GM23338 (cell line): Measurements from ENCODE around the gene MCCC1. TPM values are rescaled to one million over a fixed set of nuclear protein-coding genes. Genes with fewer than 3 reads are reported as not detected.

Experiments used
- ATAC-seq: fragments of 200-7000 bp; cut with Tn5 transposase; 3 replicates; pipeline ENCODE4 v1.9.1; 2020
- DNase-seq: peaks from one replicate; pipeline ENCODE4 v3.0.0-alpha.2; 2015; ENCODE audit warnings: low spot score
- H2AFZ ChIP-seq: fragments of 200-600 bp; sonication (generic); 2 replicates; pipeline ENCODE4 v1.8.0; 2016; ENCODE audit warnings: antibody characterized with exemption, mild to moderate bottlenecking, moderate library complexity
- H3F3A ChIP-seq: fragments of 200-600 bp; sonication (generic); replicated peaks from 2 replicates; pipeline ENCODE4 v1.8.0; 2017; ENCODE audit warnings: antibody characterized with exemption, mixed run types, low read depth
- H3K27ac ChIP-seq: fragments of 200-600 bp; sonication (generic); 2 replicates; pipeline ENCODE4 v1.6.1; 2016; ENCODE audit warnings: low read depth
- H3K27me3 ChIP-seq: fragments of 200-600 bp; sonication (generic); 2 replicates; pipeline ENCODE4 v1.8.0; 2016; ENCODE audit warnings: mild to moderate bottlenecking, mixed run types, moderate library complexity; ENCODE audit not compliant: insufficient read depth
- H3K36me3 ChIP-seq: fragments of 200-600 bp; sonication (generic); 2 replicates; pipeline ENCODE4 v1.8.0; 2016; ENCODE audit warnings: mild to moderate bottlenecking; ENCODE audit not compliant: insufficient read depth
- H3K4me1 ChIP-seq: fragments of 200-600 bp; sonication (generic); 2 replicates; pipeline ENCODE4 v1.8.0; 2016; ENCODE audit warnings: mild to moderate bottlenecking, moderate library complexity; ENCODE audit not compliant: insufficient read depth
- H3K4me2 ChIP-seq: fragments of 200-600 bp; sonication (generic); 2 replicates; pipeline ENCODE4 v1.7.1; 2017; ENCODE audit warnings: mixed run types
- H3K4me3 ChIP-seq: fragments of 200-600 bp; sonication (generic); 2 replicates; pipeline ENCODE4 v1.6.1; 2016; ENCODE audit warnings: mixed run types
- H3K79me2 ChIP-seq: fragments of 200-600 bp; sonication (generic); replicated peaks from 2 replicates; pipeline ENCODE4 v1.8.0; 2017; ENCODE audit warnings: mild to moderate bottlenecking; ENCODE audit not compliant: insufficient read depth
- H3K9me2 ChIP-seq: fragments of 200-600 bp; sonication (generic); 2 replicates; pipeline ENCODE4 v1.8.0; 2017; ENCODE audit not compliant: insufficient read depth
- H4K20me1 ChIP-seq: fragments of 200-600 bp; sonication (generic); replicated peaks from 2 replicates; pipeline ENCODE4 v1.8.0; 2017; ENCODE audit warnings: mild to moderate bottlenecking; ENCODE audit not compliant: insufficient read depth
- H3K27ac Mint-ChIP-seq: 2 replicates; pipeline ENCODE4 v1.8.0; 2020; ENCODE audit warnings: inconsistent platforms, mild to moderate bottlenecking, moderate library complexity, mixed read lengths
- H3K27me3 Mint-ChIP-seq: 3 replicates; pipeline ENCODE4 v1.8.0; 2022; ENCODE audit warnings: low read depth, mild to moderate bottlenecking, moderate library complexity, mixed read lengths, inconsistent platforms; ENCODE audit not compliant: insufficient read depth, poor library complexity
- H3K36me3 Mint-ChIP-seq: 3 replicates; pipeline ENCODE4 v1.8.0; 2021; ENCODE audit warnings: low read depth, mild to moderate bottlenecking, inconsistent platforms, moderate library complexity, mixed read lengths
- H3K4me1 Mint-ChIP-seq: 3 replicates; pipeline ENCODE4 v1.8.0; 2020; ENCODE audit warnings: mild to moderate bottlenecking, inconsistent platforms, mixed read lengths
- H3K4me3 Mint-ChIP-seq: 3 replicates; pipeline ENCODE4 v1.8.0; 2021; ENCODE audit warnings: moderate library complexity, mild to moderate bottlenecking, inconsistent platforms, mixed read lengths
- H3K9me3 Mint-ChIP-seq: 3 replicates; pipeline ENCODE4 v1.8.0; 2020; ENCODE audit warnings: moderate library complexity, mild to moderate bottlenecking, inconsistent platforms, mixed read lengths
- CREB1 ChIP-seq: fragments of 250-450 bp; sonication (Bioruptor Pico); IDR thresholded peaks from 2 replicates; pipeline ENCODE4 v1.5.0; 2020; ENCODE audit warnings: low read depth, mild to moderate bottlenecking, moderate library complexity
- EZH2 ChIP-seq: fragments of 200-600 bp; sonication (generic); IDR thresholded peaks from one replicate; pipeline ENCODE4 v1.8.0; 2017; ENCODE audit warnings: antibody characterized with exemption, mild to moderate bottlenecking, low read depth; ENCODE audit not compliant: unreplicated experiment
- EZH2phosphoT487 ChIP-seq: fragments of 200-600 bp; sonication (generic); IDR thresholded peaks from one replicate; pipeline ENCODE4 v1.8.1; 2018; ENCODE audit warnings: antibody characterized with exemption; ENCODE audit not compliant: unreplicated experiment
- JUNB ChIP-seq: IDR thresholded peaks from one replicate; pipeline ENCODE4 v1.6.1; 2016; ENCODE audit warnings: antibody characterized with exemption; ENCODE audit not compliant: unreplicated experiment
- NANOG ChIP-seq: IDR thresholded peaks from 2 replicates; pipeline ENCODE4 v1.6.1; 2016; ENCODE audit warnings: antibody characterized with exemption, borderline replicate concordance
- POLR2AphosphoS5 ChIP-seq: IDR thresholded peaks from 2 replicates; pipeline ENCODE4 v1.6.1; 2016; ENCODE audit warnings: antibody characterized with exemption, low read depth
- STAT1 ChIP-seq: IDR thresholded peaks from one replicate; pipeline ENCODE4 v1.6.1; 2016; ENCODE audit warnings: antibody characterized with exemption; ENCODE audit not compliant: unreplicated experiment
- ZNF114 ChIP-seq: fragments of 250-450 bp; sonication (Bioruptor Pico); IDR thresholded peaks from 2 replicates; pipeline ENCODE4 v1.5.0; 2020; ENCODE audit warnings: mild to moderate bottlenecking, moderate library complexity
- ZNF331 ChIP-seq: fragments of 250-450 bp; sonication (Bioruptor Pico); IDR thresholded peaks from 2 replicates; pipeline ENCODE4 v1.5.0; 2020; ENCODE audit warnings: low read depth, mild to moderate bottlenecking, moderate library complexity
- polyA plus RNA-seq: library from polyadenylated mRNA; unstranded; fragments of >200 nt; fragmentation: Nextera tagmentation; extraction: Ambion mirVana; gene quantifications from 2 replicates; pipeline ENCODE4 v1.2.1, GENCODE V29; 2016
- total RNA-seq: library from RNA; depleted of rRNA; stranded (reverse); fragments of >200 nt; shearing (Covaris generic); gene quantifications from 2 replicates; pipeline ENCODE4 v1.2.3, GENCODE V29; 2014
- TF ChIP-seq, protein P1 (sequence below): fragments of 250-450 bp; sonication (Bioruptor Pico); IDR thresholded peaks from 2 replicates; pipeline ENCODE4 v1.5.0; 2020; ENCODE audit warnings: mild to moderate bottlenecking, moderate library complexity
- TF ChIP-seq, protein P2 (sequence below), 2 experiments: fragments of 200-600 bp in 1 of 2; sonication (generic) in 1 of 2; conservative IDR thresholded peaks; 2 replicates each; pipeline versions ENCODE4 v1.5.1 to v1.6.1; 2016 to 2017; ENCODE audit warnings: antibody characterized with exemption in 2 of 2, low read depth in 2 of 2, mild to moderate bottlenecking in 2 of 2, moderate library complexity in 1 of 2
- TF ChIP-seq, protein P3 (sequence below): IDR thresholded peaks from 2 replicates; pipeline ENCODE4 v1.6.1; 2016; ENCODE audit warnings: antibody characterized with exemption

Gene MCCC1
- total and polyA plus RNA-seq, 2 experiments from 2014 or later: 20.2 to 24.2 TPM

DNA sequence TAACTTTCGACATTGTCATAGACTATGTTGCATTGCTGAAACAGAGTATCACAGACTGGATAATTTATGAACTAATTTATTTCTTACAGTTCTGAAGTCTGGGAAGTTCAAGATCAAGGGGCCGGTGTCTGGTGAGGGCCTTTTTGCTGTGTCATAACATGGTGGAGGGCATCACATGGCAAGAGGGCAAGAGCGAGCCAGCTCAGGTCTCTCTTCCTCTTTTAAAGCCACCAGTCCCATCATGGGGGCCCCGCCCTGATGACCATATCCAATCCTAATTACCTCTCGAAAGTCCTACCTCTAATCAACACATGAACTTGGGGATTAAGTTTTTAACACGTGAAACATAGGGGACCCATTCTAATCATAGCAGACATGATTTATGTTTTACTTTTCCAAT lies 85.4 kb downstream of the MCCC1 start:
- H3K9me2 ChIP-seq: no peaks in the 10 kb centered on the region
- ATAC-seq: no peak
- no peaks in the 10 kb centered on the region for H3K79me2 ChIP-seq
- H3K4me3 Mint-ChIP-seq: no peak overlapping the region
- peak overlapping the region; percentile 32; the same call in 1 of the 2 replicates for H3K27ac ChIP-seq
- TF ChIP-seq POLR2AphosphoS5: no peak
- no peak for TF ChIP-seq NANOG
- H3K9me3 Mint-ChIP-seq: no peaks in the 10 kb centered on the region
- peaks cover 15% of the 10 kb centered on the region for H3K4me1 ChIP-seq
- no peaks in the 10 kb centered on the region for H3K27me3 Mint-ChIP-seq
- H3K4me2 ChIP-seq: no peak overlapping the region
- no peaks in the 10 kb centered on the region for H3F3A ChIP-seq
- peaks cover 24% of the 10 kb centered on the region for H3K36me3 Mint-ChIP-seq
- H3K27ac Mint-ChIP-seq: no peak overlapping the region
- H3K36me3 ChIP-seq: peaks cover 9% of the 10 kb centered on the region; the same call in 1 of the 2 replicates
- peaks cover 7% of the 10 kb centered on the region for H3K4me1 Mint-ChIP-seq
- no peak overlapping the region for H3K4me3 ChIP-seq
- H2AFZ ChIP-seq: no peak overlapping the region
- DNase-seq: no peak
- H3K27me3 ChIP-seq: no peaks in the 10 kb centered on the region
- no peaks in the 10 kb centered on the region for H4K20me1 ChIP-seq

DNA sequence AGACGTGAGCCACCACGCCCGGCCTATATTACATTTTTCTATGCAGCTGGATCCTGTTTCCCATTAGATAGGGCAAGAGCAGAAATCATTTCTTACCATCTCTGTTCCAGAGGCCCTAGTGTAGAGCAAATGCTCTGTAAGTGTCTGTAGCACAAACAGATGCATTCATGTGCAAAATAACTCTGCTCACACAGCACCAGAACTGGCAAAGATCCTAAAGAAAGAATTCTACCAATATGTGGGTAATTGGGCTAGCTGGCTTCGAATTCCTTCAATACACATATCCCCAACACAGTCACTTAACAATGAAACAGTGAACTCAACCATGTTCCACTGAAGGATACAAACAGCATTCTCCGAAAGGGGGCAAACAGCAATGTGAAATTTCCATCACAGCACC lies 86.2 kb downstream of the MCCC1 start:
- H3K9me3 Mint-ChIP-seq: no peaks in the 10 kb centered on the region
- Histone ChIP-seq H3F3A (no peaks in the 10 kb centered on the region), H2AFZ (no peak overlapping the region), H3K27me3 (no peaks in the 10 kb centered on the region), H3K4me1 (peaks cover 15% of the 10 kb centered on the region), H3K36me3 (peaks cover 9% of the 10 kb centered on the region; the same call in 1 of the 2 replicates), H4K20me1 (no peaks in the 10 kb centered on the region), H3K79me2 (no peaks in the 10 kb centered on the region), H3K27ac (peak overlapping the region; percentile 32; the same call in 1 of the 2 replicates), H3K4me2 (no peak overlapping the region), H3K4me3 (no peak overlapping the region), H3K9me2 (no peaks in the 10 kb centered on the region)
- no peaks in the 10 kb centered on the region for H3K27me3 Mint-ChIP-seq
- peak; percentile 12 for DNase-seq
- peaks cover 19% of the 10 kb centered on the region for H3K36me3 Mint-ChIP-seq
- peaks cover 7% of the 10 kb centered on the region for H3K4me1 Mint-ChIP-seq
- H3K27ac Mint-ChIP-seq: no peak overlapping the region
- peak; percentile 22; the same call in 2 of the 3 replicates for ATAC-seq
- no peak overlapping the region for H3K4me3 Mint-ChIP-seq
- no peak for TF ChIP-seq ZNF114 (CRISPR knock-in tag)
- no peak for TF ChIP-seq JUNB
- no peak for TF ChIP-seq CREB1 (CRISPR knock-in tag)
- no peak for TF ChIP-seq EZH2phosphoT487
- no peak for TF ChIP-seq STAT1
- TF ChIP-seq, protein P1, sequence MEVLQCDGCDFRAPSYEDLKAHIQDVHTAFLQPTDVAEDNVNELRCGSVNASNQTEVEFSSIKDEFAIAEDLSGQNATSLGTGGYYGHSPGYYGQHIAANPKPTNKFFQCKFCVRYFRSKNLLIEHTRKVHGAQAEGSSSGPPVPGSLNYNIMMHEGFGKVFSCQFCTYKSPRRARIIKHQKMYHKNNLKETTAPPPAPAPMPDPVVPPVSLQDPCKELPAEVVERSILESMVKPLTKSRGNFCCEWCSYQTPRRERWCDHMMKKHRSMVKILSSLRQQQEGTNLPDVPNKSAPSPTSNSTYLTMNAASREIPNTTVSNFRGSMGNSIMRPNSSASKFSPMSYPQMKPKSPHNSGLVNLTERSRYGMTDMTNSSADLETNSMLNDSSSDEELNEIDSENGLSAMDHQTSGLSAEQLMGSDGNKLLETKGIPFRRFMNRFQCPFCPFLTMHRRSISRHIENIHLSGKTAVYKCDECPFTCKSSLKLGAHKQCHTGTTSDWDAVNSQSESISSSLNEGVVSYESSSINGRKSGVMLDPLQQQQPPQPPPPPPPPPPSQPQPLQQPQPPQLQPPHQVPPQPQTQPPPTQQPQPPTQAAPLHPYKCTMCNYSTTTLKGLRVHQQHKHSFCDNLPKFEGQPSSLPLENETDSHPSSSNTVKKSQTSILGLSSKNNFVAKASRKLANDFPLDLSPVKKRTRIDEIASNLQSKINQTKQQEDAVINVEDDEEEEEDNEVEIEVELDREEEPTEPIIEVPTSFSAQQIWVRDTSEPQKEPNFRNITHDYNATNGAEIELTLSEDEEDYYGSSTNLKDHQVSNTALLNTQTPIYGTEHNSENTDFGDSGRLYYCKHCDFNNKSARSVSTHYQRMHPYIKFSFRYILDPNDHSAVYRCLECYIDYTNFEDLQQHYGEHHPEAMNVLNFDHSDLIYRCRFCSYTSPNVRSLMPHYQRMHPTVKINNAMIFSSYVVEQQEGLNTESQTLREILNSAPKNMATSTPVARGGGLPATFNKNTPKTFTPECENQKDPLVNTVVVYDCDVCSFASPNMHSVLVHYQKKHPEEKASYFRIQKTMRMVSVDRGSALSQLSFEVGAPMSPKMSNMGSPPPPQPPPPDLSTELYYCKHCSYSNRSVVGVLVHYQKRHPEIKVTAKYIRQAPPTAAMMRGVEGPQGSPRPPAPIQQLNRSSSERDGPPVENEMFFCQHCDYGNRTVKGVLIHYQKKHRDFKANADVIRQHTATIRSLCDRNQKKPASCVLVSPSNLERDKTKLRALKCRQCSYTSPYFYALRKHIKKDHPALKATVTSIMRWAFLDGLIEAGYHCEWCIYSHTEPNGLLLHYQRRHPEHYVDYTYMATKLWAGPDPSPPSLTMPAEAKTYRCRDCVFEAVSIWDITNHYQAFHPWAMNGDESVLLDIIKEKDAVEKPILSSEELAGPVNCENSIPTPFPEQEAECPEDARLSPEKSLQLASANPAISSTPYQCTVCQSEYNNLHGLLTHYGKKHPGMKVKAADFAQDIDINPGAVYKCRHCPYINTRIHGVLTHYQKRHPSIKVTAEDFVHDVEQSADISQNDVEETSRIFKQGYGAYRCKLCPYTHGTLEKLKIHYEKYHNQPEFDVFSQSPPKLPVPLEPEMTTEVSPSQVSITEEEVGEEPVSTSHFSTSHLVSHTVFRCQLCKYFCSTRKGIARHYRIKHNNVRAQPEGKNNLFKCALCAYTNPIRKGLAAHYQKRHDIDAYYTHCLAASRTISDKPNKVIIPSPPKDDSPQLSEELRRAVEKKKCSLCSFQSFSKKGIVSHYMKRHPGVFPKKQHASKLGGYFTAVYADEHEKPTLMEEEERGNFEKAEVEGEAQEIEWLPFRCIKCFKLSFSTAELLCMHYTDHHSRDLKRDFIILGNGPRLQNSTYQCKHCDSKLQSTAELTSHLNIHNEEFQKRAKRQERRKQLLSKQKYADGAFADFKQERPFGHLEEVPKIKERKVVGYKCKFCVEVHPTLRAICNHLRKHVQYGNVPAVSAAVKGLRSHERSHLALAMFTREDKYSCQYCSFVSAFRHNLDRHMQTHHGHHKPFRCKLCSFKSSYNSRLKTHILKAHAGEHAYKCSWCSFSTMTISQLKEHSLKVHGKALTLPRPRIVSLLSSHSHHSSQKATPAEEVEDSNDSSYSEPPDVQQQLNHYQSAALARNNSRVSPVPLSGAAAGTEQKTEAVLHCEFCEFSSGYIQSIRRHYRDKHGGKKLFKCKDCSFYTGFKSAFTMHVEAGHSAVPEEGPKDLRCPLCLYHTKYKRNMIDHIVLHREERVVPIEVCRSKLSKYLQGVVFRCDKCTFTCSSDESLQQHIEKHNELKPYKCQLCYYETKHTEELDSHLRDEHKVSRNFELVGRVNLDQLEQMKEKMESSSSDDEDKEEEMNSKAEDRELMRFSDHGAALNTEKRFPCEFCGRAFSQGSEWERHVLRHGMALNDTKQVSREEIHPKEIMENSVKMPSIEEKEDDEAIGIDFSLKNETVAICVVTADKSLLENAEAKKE (CRISPR knock-in tag): no peak
- TF ChIP-seq POLR2AphosphoS5: no peak
- TF ChIP-seq, protein P2, sequence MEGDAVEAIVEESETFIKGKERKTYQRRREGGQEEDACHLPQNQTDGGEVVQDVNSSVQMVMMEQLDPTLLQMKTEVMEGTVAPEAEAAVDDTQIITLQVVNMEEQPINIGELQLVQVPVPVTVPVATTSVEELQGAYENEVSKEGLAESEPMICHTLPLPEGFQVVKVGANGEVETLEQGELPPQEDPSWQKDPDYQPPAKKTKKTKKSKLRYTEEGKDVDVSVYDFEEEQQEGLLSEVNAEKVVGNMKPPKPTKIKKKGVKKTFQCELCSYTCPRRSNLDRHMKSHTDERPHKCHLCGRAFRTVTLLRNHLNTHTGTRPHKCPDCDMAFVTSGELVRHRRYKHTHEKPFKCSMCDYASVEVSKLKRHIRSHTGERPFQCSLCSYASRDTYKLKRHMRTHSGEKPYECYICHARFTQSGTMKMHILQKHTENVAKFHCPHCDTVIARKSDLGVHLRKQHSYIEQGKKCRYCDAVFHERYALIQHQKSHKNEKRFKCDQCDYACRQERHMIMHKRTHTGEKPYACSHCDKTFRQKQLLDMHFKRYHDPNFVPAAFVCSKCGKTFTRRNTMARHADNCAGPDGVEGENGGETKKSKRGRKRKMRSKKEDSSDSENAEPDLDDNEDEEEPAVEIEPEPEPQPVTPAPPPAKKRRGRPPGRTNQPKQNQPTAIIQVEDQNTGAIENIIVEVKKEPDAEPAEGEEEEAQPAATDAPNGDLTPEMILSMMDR (conservative IDR thresholded peaks at IDR 0.05; ENCODE audit: low read depth in 2 of 2): no peak
- TF ChIP-seq NANOG: no peak
- no peak for TF ChIP-seq EZH2
- TF ChIP-seq, protein P3, sequence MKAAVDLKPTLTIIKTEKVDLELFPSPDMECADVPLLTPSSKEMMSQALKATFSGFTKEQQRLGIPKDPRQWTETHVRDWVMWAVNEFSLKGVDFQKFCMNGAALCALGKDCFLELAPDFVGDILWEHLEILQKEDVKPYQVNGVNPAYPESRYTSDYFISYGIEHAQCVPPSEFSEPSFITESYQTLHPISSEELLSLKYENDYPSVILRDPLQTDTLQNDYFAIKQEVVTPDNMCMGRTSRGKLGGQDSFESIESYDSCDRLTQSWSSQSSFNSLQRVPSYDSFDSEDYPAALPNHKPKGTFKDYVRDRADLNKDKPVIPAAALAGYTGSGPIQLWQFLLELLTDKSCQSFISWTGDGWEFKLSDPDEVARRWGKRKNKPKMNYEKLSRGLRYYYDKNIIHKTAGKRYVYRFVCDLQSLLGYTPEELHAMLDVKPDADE: no peak
- no peak for TF ChIP-seq ZNF331
